Activated CD4-positive, alpha-beta T cell treated with anti-CD3 and anti-CD28 coated beads for 36 hours (primary cell): Measurements from ENCODE around the gene DUS3L. TPM values are rescaled to one million over a fixed set of nuclear protein-coding genes. Genes with fewer than 3 reads are reported as not detected.
A peak's percentile ranks its signal among the peaks of the same experiment; 100 is the strongest.

Source experiments
- ATAC-seq: fragments of 200-7000 bp; cut with Tn5 transposase; one replicate; pipeline ENCODE4 v1.10.0; 2021; ENCODE audit warnings: mild to moderate bottlenecking, moderate library complexity
- CTCF ChIA-PET: fragments of 350-600 bp; sonication (Branson Sonifier 250); formaldehyde crosslinking; loops from one replicate; lab custom pipeline; 2021; ENCODE audit warnings: antibody characterized with exemption; lab: Charles Lee
- POLR2A ChIA-PET: fragments of 350-600 bp; sonication (Branson Sonifier 250); formaldehyde crosslinking; loops from one replicate; lab custom pipeline; 2021; ENCODE audit warnings: antibody characterized with exemption, inconsistent platforms; lab: Charles Lee
- DNase-seq: peaks from one replicate; pipeline ENCODE4 v3.0.0-alpha.2; 2020
- H3K27ac Mint-ChIP-seq: one replicate; pipeline ENCODE4 v1.8.0; 2021; ENCODE audit warnings: mixed read lengths
- H3K27me3 Mint-ChIP-seq: one replicate; pipeline ENCODE4 v1.8.0; 2021; ENCODE audit warnings: mixed read lengths
- H3K36me3 Mint-ChIP-seq: one replicate; pipeline ENCODE4 v1.8.0; 2021; ENCODE audit warnings: low read depth, mixed read lengths
- H3K4me1 Mint-ChIP-seq: one replicate; pipeline ENCODE4 v1.8.0; 2021; ENCODE audit warnings: mixed read lengths
- H3K4me3 Mint-ChIP-seq: one replicate; pipeline ENCODE4 v1.8.0; 2021; ENCODE audit warnings: mild to moderate bottlenecking, moderate library complexity, mixed read lengths
- H3K9me3 Mint-ChIP-seq: one replicate; pipeline ENCODE4 v1.8.0; 2021; ENCODE audit warnings: low read depth, mixed read lengths
- intact Hi-C, 2 experiments: fragments of 100-400 bp; cut with DNase I in 1 of 2; cut with micrococcal nuclease in 1 of 2; formaldehyde crosslinking; loops; one replicate each; pipeline versions ENCODE4 v1.14.2 to v1.15.1; 2022 to 2024; cut with DNase I, micrococcal nuclease
- total RNA-seq, 2 experiments: library from RNA; stranded (reverse); gene quantifications; one replicate each; pipeline ENCODE4 v1.2.3, GENCODE V29; 2021

Gene DUS3L
- total RNA-seq, 2 experiments from 2014 or later, result 59.4 to 63.9 TPM

- Mint-ChIP-seq H3K27ac (no peak overlapping the region), H3K9me3 (no peaks in the 10 kb centered on the region), H3K4me1 (peaks cover 9% of the 10 kb centered on the region), H3K36me3 (no peaks in the 10 kb centered on the region), H3K4me3 (no peak overlapping the region), H3K27me3 (peaks cover 17% of the 10 kb centered on the region)
- intact Hi-C loops, result no loop called here
- no peak for ATAC-seq
- DNase-seq, result no peak
- POLR2A ChIA-PET, result no interaction called here
- CTCF ChIA-PET, result no interaction called here
These were observed 7.3 kb upstream of the DUS3L start for GRCh38 chr19:5798244-5798643.

DNA sequence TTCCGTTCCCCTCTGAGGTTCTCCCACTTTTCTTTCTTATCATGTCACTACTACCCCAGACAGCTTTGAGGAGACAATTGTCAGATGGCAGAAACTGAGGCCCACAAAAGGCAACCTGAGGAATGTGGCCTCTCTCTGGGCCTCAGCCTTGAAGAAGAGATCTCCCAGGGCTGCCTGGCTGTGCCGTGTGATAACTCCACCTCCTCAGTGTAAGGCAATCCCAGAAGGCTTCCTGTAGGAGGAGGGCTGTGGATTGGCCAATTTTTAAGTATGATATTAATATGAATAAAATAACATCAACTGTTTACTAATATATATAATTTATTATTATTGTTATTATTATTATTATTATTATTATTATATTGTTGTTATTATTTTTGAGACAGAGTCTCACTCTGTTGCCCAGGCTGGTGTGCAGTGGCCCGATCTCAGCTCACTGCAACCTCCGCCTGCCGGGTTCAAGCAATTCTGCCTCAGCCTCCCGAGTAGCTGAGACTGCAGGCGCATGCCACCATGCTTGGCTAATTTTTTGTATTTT, 4.5 kb upstream of the DUS3L start:
- ATAC-seq (no peak), DNase-seq (no peak)
- peaks cover 4% of the 10 kb centered on the region for H3K4me1 Mint-ChIP-seq
- peaks cover 4% of the 10 kb centered on the region for H3K27me3 Mint-ChIP-seq
- no peak overlapping the region for H3K4me3 Mint-ChIP-seq
- CTCF ChIA-PET, result interaction anchor here (0.9 to 3.8 kb wide), 3 partner anchors 8 to 32 kb away, joined by 3 to 37 read pairs (median 8); partner anchors contain the start of gene NRTN
- peaks cover under 1% of the 10 kb centered on the region for H3K36me3 Mint-ChIP-seq
- no peaks in the 10 kb centered on the region for H3K9me3 Mint-ChIP-seq
- intact Hi-C loops, result no loop called here
- H3K27ac Mint-ChIP-seq, result no peak overlapping the region
- POLR2A ChIA-PET, result interaction anchor here (1.1 kb wide), 1 partner anchor 9 kb away, joined by 3 read pairs; no protein-coding TSS in a partner anchor

GRCh38 chr19:5793188-5793587, 2.2 kb upstream of the DUS3L start:
- H3K27me3 Mint-ChIP-seq, result no peaks in the 10 kb centered on the region
- ChIA-PET CTCF (interaction anchor here (0.7 to 3.8 kb wide), 6 partner anchors 11 to 102 kb away, joined by 3 to 37 read pairs (median 3); partner anchors contain the start of gene NRTN), POLR2A (no interaction called here)
- H3K27ac Mint-ChIP-seq, result no peak overlapping the region
- no peak for ATAC-seq
- DNase-seq, result no peak
- H3K9me3 Mint-ChIP-seq, result no peaks in the 10 kb centered on the region
- H3K36me3 Mint-ChIP-seq, result peaks cover 13% of the 10 kb centered on the region
- intact Hi-C loops, result no loop called here
- peaks cover 13% of the 10 kb centered on the region for H3K4me1 Mint-ChIP-seq
- H3K4me3 Mint-ChIP-seq, result no peak overlapping the region

GRCh38 chr19:5792224-5792623, 1.3 kb upstream of the DUS3L start:
- Mint-ChIP-seq H3K27ac (no peak overlapping the region), H3K36me3 (peaks cover 16% of the 10 kb centered on the region), H3K4me3 (no peak overlapping the region), H3K9me3 (no peaks in the 10 kb centered on the region), H3K27me3 (no peaks in the 10 kb centered on the region), H3K4me1 (peaks cover 13% of the 10 kb centered on the region)
- CTCF ChIA-PET, result interaction anchor here (0.6 to 4.3 kb wide), 5 partner anchors 12 to 625 kb away, joined by 3 to 15 read pairs (median 4); partner anchors contain the start of genes NRTN and RPL36
- DNase-seq (no peak), ATAC-seq (no peak)
- intact Hi-C loops, result no loop called here
- POLR2A ChIA-PET, result interaction anchor here (0.7 kb wide), 1 partner anchor 73 kb away, joined by 3 read pairs; no protein-coding TSS in a partner anchor

DNA sequence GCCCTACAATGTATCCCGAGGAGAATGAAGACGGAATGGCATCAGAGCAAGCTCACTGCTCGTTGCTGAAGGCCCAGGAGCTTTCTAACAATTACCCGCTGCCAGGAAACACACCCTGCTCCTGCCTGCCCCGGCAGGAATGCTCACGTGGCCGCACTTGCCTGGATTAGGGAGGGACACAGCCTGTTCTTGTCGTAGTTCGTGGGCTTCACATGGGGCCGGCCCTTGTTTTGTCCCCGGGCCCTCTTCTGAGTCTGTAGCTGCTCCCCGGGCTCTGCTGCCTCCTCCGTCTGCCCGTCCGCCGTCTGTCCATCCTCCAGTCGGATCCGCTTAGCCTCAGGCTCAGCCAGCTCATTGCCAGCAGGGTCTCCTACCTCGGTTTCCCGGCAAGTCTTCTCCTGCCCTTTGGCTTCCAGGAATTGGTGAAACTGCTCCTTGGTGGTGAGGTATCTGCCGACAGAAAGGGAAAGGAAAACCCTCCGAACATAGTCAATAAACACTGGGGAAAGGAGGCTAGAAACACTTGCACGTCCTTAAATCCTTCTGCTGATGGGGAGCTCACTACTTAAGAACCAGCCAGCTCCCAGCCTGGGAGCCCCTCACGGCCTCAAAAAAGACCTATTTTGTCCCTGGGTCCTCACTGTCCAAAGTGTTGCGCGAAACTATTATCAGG, 941 bp downstream of the DUS3L start:
- intact Hi-C loops, result loop anchor here (1.0 to 2.0 kb wide), 15 partner anchors 38 to 821 kb away; partner anchors contain the start of genes CATSPERD (in 2 of the 2), LONP1 (in 2 of the 2), MICOS13 (in 2 of the 2) and RPL36 (in 2 of the 2)
- Mint-ChIP-seq H3K36me3 (peaks cover 33% of the 10 kb centered on the region), H3K9me3 (no peaks in the 10 kb centered on the region), H3K4me3 (peak overlapping the region; percentile 98), H3K27me3 (no peaks in the 10 kb centered on the region), H3K4me1 (peaks cover 13% of the 10 kb centered on the region), H3K27ac (peak overlapping the region; percentile 100)
- DNase-seq, result no peak
- ATAC-seq, result no peak
- POLR2A ChIA-PET, result interaction anchor here (1.0 to 1.4 kb wide), 3 partner anchors 38 to 113 kb away, joined by 3 to 6 read pairs (median 4); partner anchors contain the start of gene NDUFA11
- CTCF ChIA-PET, result interaction anchor here (1.1 to 4.3 kb wide), 3 partner anchors 14 to 100 kb away, joined by 4 to 15 read pairs (median 14); partner anchors contain the start of genes CATSPERD, LONP1, NRTN and RPL36

DNA sequence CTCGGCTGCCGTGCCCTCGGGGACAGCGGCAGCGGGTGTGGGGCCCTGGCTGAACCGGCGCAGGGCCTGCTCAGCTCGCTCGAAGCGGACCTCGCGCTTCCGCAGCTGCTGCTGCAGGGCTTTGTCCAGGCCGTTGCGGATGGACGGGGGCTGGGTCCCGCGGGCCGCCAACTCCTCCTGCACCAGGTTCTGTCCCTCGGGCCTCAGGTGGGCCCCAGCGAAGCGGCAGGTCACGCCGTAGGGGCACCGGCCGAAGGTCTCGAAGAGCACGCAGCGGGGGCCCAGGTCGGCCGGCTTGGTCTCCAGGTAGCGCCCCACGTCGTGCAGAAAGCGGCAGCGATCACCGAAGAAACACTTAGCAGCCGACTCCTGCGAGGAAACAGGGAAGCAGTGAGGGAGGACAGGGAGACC, 1.6 kb downstream of the DUS3L start:
- POLR2A ChIA-PET, result no interaction called here
- Mint-ChIP-seq H3K27me3 (no peaks in the 10 kb centered on the region), H3K9me3 (no peaks in the 10 kb centered on the region), H3K4me1 (peaks cover 13% of the 10 kb centered on the region), H3K4me3 (peak overlapping the region; percentile 98), H3K36me3 (peaks cover 33% of the 10 kb centered on the region), H3K27ac (no peak overlapping the region)
- DNase-seq, result no peak
- intact Hi-C loops, result no loop called here
- ATAC-seq, result no peak
- CTCF ChIA-PET, result interaction anchor here (0.6 to 4.3 kb wide), 3 partner anchors 50 to 100 kb away, joined by 3 to 15 read pairs (median 4); partner anchors contain the start of genes CATSPERD, FUT6, LONP1 and RPL36

DNA sequence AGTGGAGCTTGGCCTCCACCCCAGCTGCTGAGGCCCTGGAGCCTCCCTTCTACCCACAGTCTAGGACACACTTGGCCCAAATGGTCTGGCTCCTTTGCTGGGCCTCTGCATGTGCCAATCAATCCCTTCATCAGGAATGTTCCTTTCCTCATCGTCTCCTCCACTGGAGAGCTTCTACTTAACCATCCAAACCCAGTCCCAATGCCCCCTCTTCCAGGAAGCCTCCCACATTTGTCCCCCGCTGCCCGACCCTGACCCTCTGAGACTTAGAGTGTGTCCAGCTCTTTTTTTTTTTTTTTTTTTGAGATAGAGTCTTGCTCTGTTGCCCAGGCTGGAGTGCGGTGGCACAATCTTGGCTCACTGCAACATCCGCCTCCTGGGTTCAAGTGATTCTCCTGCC, 2.5 kb downstream of the DUS3L start:
- DNase-seq (no peak), ATAC-seq (no peak)
- Mint-ChIP-seq H3K36me3 (peaks cover 33% of the 10 kb centered on the region), H3K4me1 (peaks cover 13% of the 10 kb centered on the region), H3K9me3 (no peaks in the 10 kb centered on the region), H3K27ac (no peak overlapping the region), H3K4me3 (no peak overlapping the region), H3K27me3 (no peaks in the 10 kb centered on the region)
- CTCF ChIA-PET, result interaction anchor here (0.8 to 4.3 kb wide), 2 partner anchors 13 to 99 kb away, joined by 3 to 15 read pairs; partner anchors contain the start of gene RPL36
- intact Hi-C loops, result no loop called here
- POLR2A ChIA-PET, result interaction anchor here (0.7 kb wide), 1 partner anchor 12 kb away, joined by 3 read pairs; no protein-coding TSS in a partner anchor

DNA sequence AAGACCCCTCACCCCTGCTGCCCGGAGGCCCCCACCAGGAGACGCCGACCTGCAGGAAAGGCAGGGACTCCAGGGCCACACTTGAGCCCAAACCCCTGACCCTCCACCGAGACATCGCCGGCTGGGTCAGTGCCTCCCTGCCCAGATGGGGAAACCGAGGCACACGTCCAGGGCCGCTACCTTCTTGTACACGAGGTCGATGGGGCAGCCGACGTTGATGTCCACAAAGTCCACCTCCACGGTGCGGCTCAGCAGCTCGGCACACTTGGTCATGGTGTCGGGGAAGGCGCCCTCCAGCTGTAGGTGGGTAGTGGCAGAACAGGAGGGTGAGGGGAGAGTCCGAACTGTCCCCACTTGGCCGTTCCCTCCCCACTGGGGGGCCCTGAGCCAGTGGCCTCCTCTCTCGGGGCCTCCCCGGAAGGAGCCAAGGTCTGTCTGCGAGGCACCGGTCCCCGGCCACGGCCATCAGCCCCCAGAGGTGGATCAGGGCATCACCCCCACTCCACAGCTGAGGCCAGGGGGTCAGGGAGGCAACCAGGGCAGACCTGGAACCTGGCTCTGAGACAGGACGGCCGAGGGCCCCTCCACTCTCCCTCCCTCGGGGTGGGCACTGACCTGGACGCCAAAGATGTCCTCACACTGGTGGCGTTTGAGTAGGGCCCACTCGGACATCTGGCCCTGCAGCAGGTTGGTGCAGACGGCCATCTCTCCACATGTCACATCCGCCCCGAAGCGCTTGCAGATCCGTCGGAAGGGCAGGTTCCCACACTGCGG, 3.4 kb downstream of the DUS3L start:
- ATAC-seq (no peak), DNase-seq (no peak)
- Mint-ChIP-seq H3K27ac (no peak overlapping the region), H3K4me1 (peaks cover 13% of the 10 kb centered on the region), H3K27me3 (no peaks in the 10 kb centered on the region), H3K36me3 (peaks cover 33% of the 10 kb centered on the region), H3K9me3 (no peaks in the 10 kb centered on the region), H3K4me3 (no peak overlapping the region)
- intact Hi-C loops, result no loop called here
- ChIA-PET POLR2A (no interaction called here), CTCF (no interaction called here)

DNA sequence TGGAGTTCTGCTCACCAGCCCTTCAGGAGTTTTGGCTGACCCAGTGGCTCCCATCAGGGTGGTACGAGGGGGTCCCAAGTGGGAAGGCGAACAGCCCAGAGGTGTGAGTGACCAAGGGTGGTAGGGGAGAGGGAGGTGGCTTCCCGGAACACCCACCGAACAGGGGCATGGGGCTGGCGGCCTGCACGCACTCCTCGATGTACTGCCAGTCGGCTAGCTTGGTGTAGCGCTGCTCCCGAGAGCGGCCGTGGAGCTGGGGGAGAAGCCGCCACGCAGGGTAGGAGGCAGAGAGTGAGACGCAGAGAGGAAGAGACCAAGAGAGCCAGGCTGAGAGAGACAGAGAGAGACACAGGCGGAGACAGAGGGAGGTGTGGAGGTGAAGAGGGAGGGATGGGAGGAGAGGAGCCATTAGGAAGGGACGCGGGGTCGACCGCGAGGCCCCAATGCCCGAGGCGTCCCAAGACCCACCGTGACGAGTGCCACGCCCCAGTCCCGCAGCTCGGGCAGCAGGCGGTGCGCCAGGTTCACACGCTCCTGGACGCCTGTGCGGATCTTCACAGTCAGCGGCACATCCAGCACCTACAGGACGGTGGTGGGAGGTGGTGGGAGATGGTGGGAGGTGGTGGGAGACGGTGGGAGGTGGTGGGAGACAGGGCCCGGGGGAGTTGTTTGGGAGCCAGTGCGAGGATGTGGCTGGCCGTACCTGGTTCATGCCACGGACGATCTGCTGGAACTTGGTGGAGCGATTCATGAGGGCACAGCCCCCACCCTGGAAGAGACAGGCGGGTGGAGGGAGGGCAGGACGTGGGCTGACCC, 4.2 kb downstream of the DUS3L start:
- CTCF ChIA-PET, result no interaction called here
- H3K9me3 Mint-ChIP-seq, result no peaks in the 10 kb centered on the region
- H3K27ac Mint-ChIP-seq, result no peak overlapping the region
- POLR2A ChIA-PET, result no interaction called here
- H3K4me3 Mint-ChIP-seq, result no peak overlapping the region
- no peaks in the 10 kb centered on the region for H3K27me3 Mint-ChIP-seq
- H3K36me3 Mint-ChIP-seq, result peaks cover 33% of the 10 kb centered on the region
- ATAC-seq (no peak), DNase-seq (no peak)
- H3K4me1 Mint-ChIP-seq, result peaks cover 13% of the 10 kb centered on the region
- intact Hi-C loops, result no loop called here

DNA sequence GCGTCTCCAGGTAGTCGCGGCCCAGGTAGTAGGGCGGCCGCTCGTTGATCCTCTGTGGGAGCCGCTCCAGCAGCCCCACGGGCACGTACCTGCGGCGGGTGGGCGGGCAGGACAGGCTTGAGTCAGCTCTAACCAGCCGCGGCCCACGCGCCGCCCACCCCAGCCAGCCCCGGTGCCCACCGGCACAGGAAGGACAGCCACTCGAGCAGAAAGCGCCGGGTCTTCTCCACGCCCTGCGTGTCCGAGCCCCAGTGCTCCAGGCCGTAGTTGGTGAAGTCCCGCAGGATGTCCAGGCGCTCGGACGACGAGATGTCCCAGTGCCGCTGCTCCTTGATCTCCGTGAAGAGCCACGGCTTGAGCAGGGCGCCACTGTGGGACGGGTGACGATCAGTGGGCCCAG, 5.5 kb downstream of the DUS3L start:
- Mint-ChIP-seq H3K27me3 (no peaks in the 10 kb centered on the region), H3K4me1 (peaks cover 9% of the 10 kb centered on the region), H3K9me3 (no peaks in the 10 kb centered on the region), H3K4me3 (no peak overlapping the region), H3K27ac (no peak overlapping the region), H3K36me3 (peaks cover 32% of the 10 kb centered on the region)
- DNase-seq (no peak), ATAC-seq (no peak)
- intact Hi-C loops, result no loop called here
- POLR2A ChIA-PET, result no interaction called here
- CTCF ChIA-PET, result no interaction called here
